Astrocyte (in vitro differentiated cells and primary cell): ENCODE data around the gene RMRP. TPM values are rescaled to one million over a fixed set of nuclear protein-coding genes. Genes with fewer than 3 reads are reported as not detected.

Experiments used
- DNase-seq: peaks from one replicate; pipeline ENCODE4 v3.0.0-alpha.2; 2010; ENCODE audit warnings: low read depth
- FAIRE-seq: peaks from 2 replicates; lab custom pipeline; 2011; peaks lifted over from hg19 to GRCh38; lab: Jason Lieb, UNC
- H2AFZ ChIP-seq: 2 replicates; pipeline ENCODE4 v1.6.0; 2012; ENCODE audit warnings: low read depth, low read length, inconsistent platforms
- H3K27ac ChIP-seq: 2 replicates; pipeline ENCODE4 v1.5.1; 2011; ENCODE audit warnings: low read depth, low read length, inconsistent platforms
- H3K27me3 ChIP-seq: 2 replicates; pipeline ENCODE4 v1.6.0; 2011; ENCODE audit warnings: low read length, inconsistent platforms; ENCODE audit not compliant: insufficient read depth
- H3K36me3 ChIP-seq: 2 replicates; pipeline ENCODE4 v1.5.1; 2011; ENCODE audit warnings: low read length, inconsistent platforms; ENCODE audit not compliant: insufficient read depth
- H3K4me1 ChIP-seq: 2 replicates; pipeline ENCODE4 v1.5.1; 2011; ENCODE audit warnings: low read length, inconsistent platforms; ENCODE audit not compliant: insufficient read depth
- H3K4me2 ChIP-seq: 2 replicates; pipeline ENCODE4 v1.6.0; 2012; ENCODE audit warnings: low read length, inconsistent platforms
- H3K4me3 ChIP-seq: 2 replicates; pipeline ENCODE4 v1.5.1; 2011; ENCODE audit warnings: low read depth, mild to moderate bottlenecking, low read length, inconsistent platforms; ENCODE audit not compliant: insufficient read depth
- H3K79me2 ChIP-seq: 2 replicates; pipeline ENCODE4 v1.6.0; 2012; ENCODE audit warnings: mild to moderate bottlenecking, low read length, inconsistent platforms; ENCODE audit not compliant: insufficient read depth
- H3K9ac ChIP-seq: 2 replicates; pipeline ENCODE4 v1.6.0; 2012; ENCODE audit warnings: mild to moderate bottlenecking, low read length, inconsistent platforms
- H3K9me3 ChIP-seq: 2 replicates; pipeline ENCODE4 v1.5.1; 2012; ENCODE audit warnings: low read depth, mild to moderate bottlenecking, low read length, inconsistent platforms; ENCODE audit not compliant: insufficient read depth
- H4K20me1 ChIP-seq: 2 replicates; pipeline ENCODE4 v1.6.0; 2012; ENCODE audit warnings: low read length, inconsistent platforms; ENCODE audit not compliant: insufficient read depth
- H3K27ac Mint-ChIP-seq: one replicate; pipeline ENCODE4 v1.8.0; 2021; ENCODE audit warnings: mild to moderate bottlenecking, mixed read lengths; ENCODE audit not compliant: unreplicated experiment
- H3K27me3 Mint-ChIP-seq: one replicate; pipeline ENCODE4 v1.8.0; 2021; ENCODE audit warnings: low read depth, mixed read lengths; ENCODE audit not compliant: unreplicated experiment
- H3K36me3 Mint-ChIP-seq: one replicate; pipeline ENCODE4 v1.8.0; 2021; ENCODE audit warnings: low read depth, mixed read lengths; ENCODE audit not compliant: unreplicated experiment
- H3K4me1 Mint-ChIP-seq: one replicate; pipeline ENCODE4 v1.8.0; 2021; ENCODE audit warnings: low read depth, mixed read lengths; ENCODE audit not compliant: unreplicated experiment
- H3K4me3 Mint-ChIP-seq: one replicate; pipeline ENCODE4 v1.8.0; 2021; ENCODE audit warnings: mild to moderate bottlenecking, moderate library complexity, mixed read lengths; ENCODE audit not compliant: unreplicated experiment
- H3K9me3 Mint-ChIP-seq: one replicate; pipeline ENCODE4 v1.8.0; 2021; ENCODE audit warnings: mild to moderate bottlenecking, mixed read lengths; ENCODE audit not compliant: unreplicated experiment
- EZH2 ChIP-seq: IDR thresholded peaks from 2 replicates; pipeline ENCODE4 v1.6.1; 2012; ENCODE audit warnings: mild to moderate bottlenecking, low read length, inconsistent platforms; ENCODE audit not compliant: insufficient read depth
- total RNA-seq: library from RNA; stranded (reverse); gene quantifications from 2 replicates; pipeline ENCODE4 v1.2.1, GENCODE V29; 2021
- TF ChIP-seq, protein P1 (sequence below): IDR thresholded peaks from 2 replicates; pipeline ENCODE4 v1.5.1; 2011; ENCODE audit warnings: low read depth, mild to moderate bottlenecking, inconsistent platforms, low read length, moderate library complexity; ENCODE audit not compliant: insufficient read depth

RMRP gene
- total RNA-seq, 1 donor from 2014 or later = 13,402 TPM

DNA sequence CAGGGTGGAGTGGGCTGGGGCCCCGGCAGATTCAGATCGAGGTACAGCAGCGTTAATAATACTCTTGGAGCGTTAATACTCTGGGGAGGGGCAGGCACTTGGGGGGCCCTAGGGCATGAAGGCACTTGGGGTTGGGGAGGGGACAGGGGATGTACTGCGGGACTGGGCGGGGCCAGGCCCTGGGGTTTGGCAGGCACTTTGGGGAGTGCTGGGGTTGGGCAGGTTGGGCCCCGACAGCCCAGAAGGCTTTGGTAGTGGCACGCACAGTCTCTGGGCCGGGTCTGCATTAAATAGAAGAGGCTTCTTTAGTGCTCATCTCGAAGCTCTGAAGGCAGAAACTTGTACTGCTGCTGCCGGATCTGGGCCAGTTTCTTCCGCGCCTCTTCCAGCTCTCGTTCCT lies 39.7 kb upstream of the RMRP start:
- no peaks in the 10 kb centered on the region for H3K9me3 ChIP-seq
- Mint-ChIP-seq H3K36me3 (peaks cover 21% of the 10 kb centered on the region), H3K27ac (no peak overlapping the region), H3K4me1 (peaks cover 2% of the 10 kb centered on the region), H3K27me3 (no peaks in the 10 kb centered on the region), H3K9me3 (no peaks in the 10 kb centered on the region), H3K4me3 (no peak overlapping the region)
- no peak for TF ChIP-seq EZH2
- TF ChIP-seq, protein P1, sequence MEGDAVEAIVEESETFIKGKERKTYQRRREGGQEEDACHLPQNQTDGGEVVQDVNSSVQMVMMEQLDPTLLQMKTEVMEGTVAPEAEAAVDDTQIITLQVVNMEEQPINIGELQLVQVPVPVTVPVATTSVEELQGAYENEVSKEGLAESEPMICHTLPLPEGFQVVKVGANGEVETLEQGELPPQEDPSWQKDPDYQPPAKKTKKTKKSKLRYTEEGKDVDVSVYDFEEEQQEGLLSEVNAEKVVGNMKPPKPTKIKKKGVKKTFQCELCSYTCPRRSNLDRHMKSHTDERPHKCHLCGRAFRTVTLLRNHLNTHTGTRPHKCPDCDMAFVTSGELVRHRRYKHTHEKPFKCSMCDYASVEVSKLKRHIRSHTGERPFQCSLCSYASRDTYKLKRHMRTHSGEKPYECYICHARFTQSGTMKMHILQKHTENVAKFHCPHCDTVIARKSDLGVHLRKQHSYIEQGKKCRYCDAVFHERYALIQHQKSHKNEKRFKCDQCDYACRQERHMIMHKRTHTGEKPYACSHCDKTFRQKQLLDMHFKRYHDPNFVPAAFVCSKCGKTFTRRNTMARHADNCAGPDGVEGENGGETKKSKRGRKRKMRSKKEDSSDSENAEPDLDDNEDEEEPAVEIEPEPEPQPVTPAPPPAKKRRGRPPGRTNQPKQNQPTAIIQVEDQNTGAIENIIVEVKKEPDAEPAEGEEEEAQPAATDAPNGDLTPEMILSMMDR = no peak
- H3K27me3 ChIP-seq = no peaks in the 10 kb centered on the region
- no peak overlapping the region for H3K4me3 ChIP-seq
- peaks cover 64% of the 10 kb centered on the region for H4K20me1 ChIP-seq
- no peak overlapping the region for H3K4me2 ChIP-seq
- H3K9ac ChIP-seq = no peak overlapping the region
- no peak overlapping the region for H2AFZ ChIP-seq
- H3K36me3 ChIP-seq = peaks cover 65% of the 10 kb centered on the region
- peaks cover 23% of the 10 kb centered on the region for H3K79me2 ChIP-seq
- H3K4me1 ChIP-seq = peaks cover 13% of the 10 kb centered on the region
- no peak overlapping the region for H3K27ac ChIP-seq
- FAIRE-seq (no peak), DNase-seq (no peak)

DNA sequence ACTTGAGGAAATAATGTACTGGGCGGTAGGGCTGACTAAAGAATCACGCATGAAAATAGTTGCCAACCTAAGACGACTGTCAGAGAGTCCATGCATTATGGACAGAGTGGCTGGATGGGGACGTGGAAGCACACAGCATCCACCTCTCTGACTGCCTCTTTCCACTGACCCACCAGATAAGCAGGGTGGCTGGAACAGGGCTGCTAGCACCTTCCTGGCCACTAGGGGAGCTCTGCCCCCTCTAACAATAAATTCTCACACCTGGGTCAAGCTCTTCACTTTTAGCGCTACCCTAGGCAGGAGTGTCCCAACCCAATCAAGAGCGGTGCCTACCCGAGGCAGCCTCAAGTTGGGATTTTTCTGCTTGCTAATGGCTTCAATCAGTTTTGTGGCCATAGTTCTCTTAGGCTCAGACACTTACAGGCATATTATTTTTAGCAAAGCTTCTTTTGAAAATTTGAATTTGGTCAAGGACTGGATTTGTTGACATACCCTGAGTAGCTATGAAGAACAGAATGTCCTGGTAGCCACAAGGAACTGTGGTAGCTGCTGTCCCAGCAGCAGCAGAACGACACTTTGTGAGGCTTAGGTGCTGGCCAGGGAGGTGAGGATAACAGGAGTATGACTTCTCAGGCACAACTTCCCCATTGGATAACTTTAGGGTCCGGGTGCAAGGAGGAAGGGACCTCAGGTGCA lies 38.8 kb upstream of the RMRP start:
- H3K9me3 Mint-ChIP-seq = no peaks in the 10 kb centered on the region
- H3K27me3 Mint-ChIP-seq = no peaks in the 10 kb centered on the region
- peaks cover 59% of the 10 kb centered on the region for H3K36me3 ChIP-seq
- no peak overlapping the region for H2AFZ ChIP-seq
- no peak overlapping the region for H3K27ac ChIP-seq
- no peak overlapping the region for H3K4me3 ChIP-seq
- TF ChIP-seq, protein P1 = peak; percentile 88
- TF ChIP-seq EZH2 = no peak
- H3K4me1 Mint-ChIP-seq = peaks cover 2% of the 10 kb centered on the region
- no peak overlapping the region for H3K9ac ChIP-seq
- peak overlapping the region; percentile 75 for H3K27ac Mint-ChIP-seq
- peaks cover 21% of the 10 kb centered on the region for H3K36me3 Mint-ChIP-seq
- DNase-seq (no peak), FAIRE-seq (no peak)
- no peaks in the 10 kb centered on the region for H3K27me3 ChIP-seq
- H3K4me1 ChIP-seq = peaks cover 14% of the 10 kb centered on the region
- H3K4me2 ChIP-seq = no peak overlapping the region
- H3K9me3 ChIP-seq = no peaks in the 10 kb centered on the region
- H4K20me1 ChIP-seq = peaks cover 59% of the 10 kb centered on the region
- H3K4me3 Mint-ChIP-seq = peak overlapping the region; percentile 40
- peaks cover 18% of the 10 kb centered on the region for H3K79me2 ChIP-seq

DNA sequence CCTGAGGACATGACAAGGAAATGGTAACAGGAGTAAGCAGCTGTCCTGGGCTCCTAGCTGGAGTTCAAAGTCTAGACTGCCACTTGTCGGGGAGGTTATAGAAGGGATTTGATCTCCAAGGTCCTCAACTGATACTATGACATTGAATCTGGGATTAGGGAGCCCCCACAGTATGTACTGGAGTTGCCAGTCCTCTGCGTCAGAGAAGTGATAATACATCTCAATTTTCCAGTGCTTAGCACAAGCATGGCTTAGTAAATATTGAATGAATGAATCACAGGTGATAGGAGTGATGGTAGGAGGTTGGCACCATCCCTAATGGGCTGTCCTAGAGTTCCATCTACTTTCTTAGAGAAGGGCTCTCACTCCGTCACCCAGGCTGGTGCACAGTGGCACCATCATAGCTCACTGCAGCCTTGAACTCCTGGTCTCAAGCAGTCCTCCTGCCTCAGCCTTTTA lies 38.2 kb upstream of the RMRP start:
- Histone ChIP-seq H3K27ac (peak overlapping the region; percentile 55), H3K4me2 (no peak overlapping the region), H4K20me1 (peaks cover 53% of the 10 kb centered on the region), H3K36me3 (peaks cover 52% of the 10 kb centered on the region), H3K4me3 (no peak overlapping the region), H3K9ac (no peak overlapping the region), H3K9me3 (no peaks in the 10 kb centered on the region), H3K79me2 (peaks cover 14% of the 10 kb centered on the region), H3K27me3 (no peaks in the 10 kb centered on the region), H2AFZ (no peak overlapping the region), H3K4me1 (peaks cover 16% of the 10 kb centered on the region)
- Mint-ChIP-seq H3K4me1 (peaks cover 2% of the 10 kb centered on the region), H3K36me3 (peaks cover 21% of the 10 kb centered on the region), H3K4me3 (peak overlapping the region; percentile 27), H3K27me3 (no peaks in the 10 kb centered on the region), H3K9me3 (no peaks in the 10 kb centered on the region), H3K27ac (peak overlapping the region; percentile 75)
- TF ChIP-seq, protein P1 = no peak
- TF ChIP-seq EZH2 = no peak
- FAIRE-seq (no peak), DNase-seq (peak; percentile 42)
